ENCODE measurements around the gene MT1G. TPM values are rescaled to one million over a fixed set of nuclear protein-coding genes. Genes with fewer than 3 reads are reported as not detected.
"Not testable (repeated sequence)": the region's sequence is repeated elsewhere in the genome, so short reads cannot be mapped to it uniquely, and the experiment has no call there.

The MT1G gene
- total RNA-seq, 1 experiment from 2014 or later, result not detected

DNA sequence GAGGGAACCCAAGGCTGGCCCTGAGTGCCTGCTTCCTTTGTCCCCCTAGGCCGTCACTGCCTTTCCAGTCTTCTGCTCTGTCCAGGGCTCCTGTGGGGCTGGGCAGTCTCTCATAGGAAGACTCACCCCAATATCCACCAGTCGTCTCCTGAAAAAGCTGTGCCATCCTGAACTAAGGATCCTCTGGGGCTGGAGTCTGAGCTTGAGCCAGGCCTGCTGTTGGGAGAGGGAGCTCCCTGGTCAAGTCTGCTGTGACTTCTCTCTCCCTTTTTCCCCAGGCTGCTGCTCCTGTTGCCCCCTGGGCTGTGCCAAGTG lies 2.7 kb upstream of the MT1G start:
- H3K27ac Mint-ChIP-seq (ENCODE audit: unreplicated experiment), result no peak overlapping the region
- DNase-seq, result no peak
- H3K4me3 Mint-ChIP-seq (ENCODE audit: low read depth, unreplicated experiment), result no peak overlapping the region
- peaks cover 100% of the 10 kb centered on the region for H3K27me3 Mint-ChIP-seq (ENCODE audit: unreplicated experiment)
- no peaks in the 10 kb centered on the region for H3K9me3 Mint-ChIP-seq (ENCODE audit: low read depth, unreplicated experiment)
- no peaks in the 10 kb centered on the region for H3K4me1 Mint-ChIP-seq (ENCODE audit: low read depth, unreplicated experiment)
- no peaks in the 10 kb centered on the region for H3K36me3 Mint-ChIP-seq (ENCODE audit: insufficient read depth, unreplicated experiment)
- intact Hi-C loops (cut with micrococcal nuclease; ENCODE audit: unreplicated experiment), result no loop called here
- CTCF ChIA-PET, result no interaction called here
- TF ChIP-seq, protein P1, sequence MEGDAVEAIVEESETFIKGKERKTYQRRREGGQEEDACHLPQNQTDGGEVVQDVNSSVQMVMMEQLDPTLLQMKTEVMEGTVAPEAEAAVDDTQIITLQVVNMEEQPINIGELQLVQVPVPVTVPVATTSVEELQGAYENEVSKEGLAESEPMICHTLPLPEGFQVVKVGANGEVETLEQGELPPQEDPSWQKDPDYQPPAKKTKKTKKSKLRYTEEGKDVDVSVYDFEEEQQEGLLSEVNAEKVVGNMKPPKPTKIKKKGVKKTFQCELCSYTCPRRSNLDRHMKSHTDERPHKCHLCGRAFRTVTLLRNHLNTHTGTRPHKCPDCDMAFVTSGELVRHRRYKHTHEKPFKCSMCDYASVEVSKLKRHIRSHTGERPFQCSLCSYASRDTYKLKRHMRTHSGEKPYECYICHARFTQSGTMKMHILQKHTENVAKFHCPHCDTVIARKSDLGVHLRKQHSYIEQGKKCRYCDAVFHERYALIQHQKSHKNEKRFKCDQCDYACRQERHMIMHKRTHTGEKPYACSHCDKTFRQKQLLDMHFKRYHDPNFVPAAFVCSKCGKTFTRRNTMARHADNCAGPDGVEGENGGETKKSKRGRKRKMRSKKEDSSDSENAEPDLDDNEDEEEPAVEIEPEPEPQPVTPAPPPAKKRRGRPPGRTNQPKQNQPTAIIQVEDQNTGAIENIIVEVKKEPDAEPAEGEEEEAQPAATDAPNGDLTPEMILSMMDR (IDR thresholded peaks at IDR 0.05; ENCODE audit: unreplicated experiment), result no peak
- BruUV-seq (replicated peaks), result no TSS peak

DNA sequence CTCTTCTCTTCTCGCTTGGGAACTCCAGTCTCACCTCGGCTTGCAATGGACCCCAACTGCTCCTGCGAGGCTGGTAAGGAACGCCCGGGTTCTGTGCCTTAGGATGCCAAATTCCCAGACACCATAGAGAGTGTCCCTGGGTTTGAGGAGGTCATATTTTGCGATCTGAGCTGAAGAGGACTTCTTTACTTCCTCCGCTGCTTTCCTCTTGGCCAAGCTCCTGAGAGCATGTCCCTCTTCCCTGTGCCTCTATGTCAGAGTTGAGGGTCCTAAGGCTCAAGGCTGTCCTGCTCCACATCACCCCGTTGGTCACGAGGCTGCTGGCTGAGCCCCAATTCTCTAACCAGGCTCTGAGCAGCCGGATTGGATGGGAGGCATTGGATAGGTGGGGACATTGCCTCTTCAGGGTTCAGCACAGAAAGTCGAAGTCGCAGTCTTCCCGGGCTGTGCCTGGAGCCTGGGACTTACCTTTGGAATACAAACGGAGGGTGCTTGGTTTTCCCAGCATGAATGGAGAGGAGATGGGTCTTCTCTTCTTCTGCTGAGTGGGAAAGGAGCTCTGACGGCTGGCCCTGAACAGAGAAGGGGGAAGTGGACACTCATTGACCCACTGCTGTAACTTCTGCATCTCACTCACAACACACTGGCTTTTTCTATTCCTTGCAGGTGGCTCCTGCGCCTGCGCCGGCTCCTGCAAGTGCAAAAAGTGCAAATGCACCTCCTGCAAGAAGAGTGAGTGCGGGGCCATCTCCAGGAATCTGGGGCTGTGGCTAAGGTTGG lies 2.2 kb upstream of the MT1G start:
- no peaks in the 10 kb centered on the region for H3K36me3 Mint-ChIP-seq (ENCODE audit: insufficient read depth, unreplicated experiment)
- H3K9me3 Mint-ChIP-seq (ENCODE audit: low read depth, unreplicated experiment), result no peaks in the 10 kb centered on the region
- intact Hi-C loops (cut with micrococcal nuclease; ENCODE audit: unreplicated experiment), result no loop called here
- TF ChIP-seq, protein P1 (IDR thresholded peaks at IDR 0.05; ENCODE audit: unreplicated experiment), result no peak
- H3K4me3 Mint-ChIP-seq (ENCODE audit: low read depth, unreplicated experiment), result no peak overlapping the region
- H3K4me1 Mint-ChIP-seq (ENCODE audit: low read depth, unreplicated experiment), result no peaks in the 10 kb centered on the region
- no peak overlapping the region for H3K27ac Mint-ChIP-seq (ENCODE audit: unreplicated experiment)
- peaks cover 100% of the 10 kb centered on the region for H3K27me3 Mint-ChIP-seq (ENCODE audit: unreplicated experiment)
- CTCF ChIA-PET, result no interaction called here
- BruUV-seq (replicated peaks), result no TSS peak
- DNase-seq, result no peak

DNA sequence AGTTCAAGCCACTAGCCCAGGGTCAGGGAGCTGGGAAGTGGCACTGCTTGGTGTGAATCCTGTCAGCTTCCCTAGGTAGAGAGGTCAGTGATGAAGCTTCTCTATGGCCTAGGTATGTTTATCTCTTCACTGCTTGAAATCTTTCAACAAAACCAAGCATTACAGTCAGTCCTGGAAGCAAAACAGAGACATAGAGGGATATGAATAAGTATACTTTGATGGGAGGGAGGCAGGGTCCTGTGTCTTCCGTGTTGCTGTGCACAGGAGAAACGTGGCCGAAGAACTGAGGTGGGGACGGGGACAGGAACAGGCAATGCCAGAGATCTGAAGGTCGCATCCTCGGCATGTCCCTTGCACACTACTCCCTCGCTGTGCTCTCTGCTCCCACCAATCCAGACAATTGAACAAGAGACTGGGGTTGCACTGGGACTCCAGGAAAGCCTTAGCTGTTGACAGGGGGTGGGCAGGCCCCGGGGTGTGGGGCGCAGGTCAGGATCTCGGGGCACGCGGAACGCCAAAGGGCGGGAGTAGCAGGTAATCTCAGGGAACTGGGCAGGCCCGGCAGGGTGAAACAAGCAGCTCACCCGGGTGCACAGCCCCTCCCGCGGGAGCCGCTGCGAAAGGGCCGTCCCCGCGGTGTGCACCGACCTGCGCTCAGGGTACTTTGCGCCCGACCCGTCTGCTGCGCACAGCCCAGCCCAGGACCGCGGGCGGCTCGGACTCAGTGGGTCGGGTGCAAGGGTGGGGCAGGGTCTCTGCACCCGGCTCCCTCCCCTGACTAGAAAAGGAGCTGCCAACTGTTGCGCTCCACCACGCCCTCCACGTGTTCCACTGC lies 1.4 kb upstream of the MT1G start, which contains the start of gene MT1H:
MT1H (plus strand) TSS at position 810 of the 835 bp plus-strand sequence. CDS start 71 bp downstream, outside the sequence.
- Mint-ChIP-seq H3K27me3 (ENCODE audit: unreplicated experiment) (peaks cover 100% of the 10 kb centered on the region), H3K27ac (ENCODE audit: unreplicated experiment) (no peak within 1 kb of the TSS), H3K36me3 (ENCODE audit: insufficient read depth, unreplicated experiment) (no peaks in the 10 kb centered on the region), H3K4me3 (ENCODE audit: low read depth, unreplicated experiment) (no peak within 1 kb of the TSS), H3K4me1 (ENCODE audit: low read depth, unreplicated experiment) (no peaks in the 10 kb centered on the region), H3K9me3 (ENCODE audit: low read depth, unreplicated experiment) (no peaks in the 10 kb centered on the region)
- no TSS peak for BruUV-seq (replicated peaks)
- DNase-seq, result no peak
- intact Hi-C loops (cut with micrococcal nuclease; ENCODE audit: unreplicated experiment), result no loop called here
- CTCF ChIA-PET, result interaction anchor here (0.8 kb wide), 1 partner anchor 9 kb away, joined by 3 read pairs; no protein-coding TSS in a partner anchor
- TF ChIP-seq, protein P1 (IDR thresholded peaks at IDR 0.05; ENCODE audit: unreplicated experiment), result no peak

DNA sequence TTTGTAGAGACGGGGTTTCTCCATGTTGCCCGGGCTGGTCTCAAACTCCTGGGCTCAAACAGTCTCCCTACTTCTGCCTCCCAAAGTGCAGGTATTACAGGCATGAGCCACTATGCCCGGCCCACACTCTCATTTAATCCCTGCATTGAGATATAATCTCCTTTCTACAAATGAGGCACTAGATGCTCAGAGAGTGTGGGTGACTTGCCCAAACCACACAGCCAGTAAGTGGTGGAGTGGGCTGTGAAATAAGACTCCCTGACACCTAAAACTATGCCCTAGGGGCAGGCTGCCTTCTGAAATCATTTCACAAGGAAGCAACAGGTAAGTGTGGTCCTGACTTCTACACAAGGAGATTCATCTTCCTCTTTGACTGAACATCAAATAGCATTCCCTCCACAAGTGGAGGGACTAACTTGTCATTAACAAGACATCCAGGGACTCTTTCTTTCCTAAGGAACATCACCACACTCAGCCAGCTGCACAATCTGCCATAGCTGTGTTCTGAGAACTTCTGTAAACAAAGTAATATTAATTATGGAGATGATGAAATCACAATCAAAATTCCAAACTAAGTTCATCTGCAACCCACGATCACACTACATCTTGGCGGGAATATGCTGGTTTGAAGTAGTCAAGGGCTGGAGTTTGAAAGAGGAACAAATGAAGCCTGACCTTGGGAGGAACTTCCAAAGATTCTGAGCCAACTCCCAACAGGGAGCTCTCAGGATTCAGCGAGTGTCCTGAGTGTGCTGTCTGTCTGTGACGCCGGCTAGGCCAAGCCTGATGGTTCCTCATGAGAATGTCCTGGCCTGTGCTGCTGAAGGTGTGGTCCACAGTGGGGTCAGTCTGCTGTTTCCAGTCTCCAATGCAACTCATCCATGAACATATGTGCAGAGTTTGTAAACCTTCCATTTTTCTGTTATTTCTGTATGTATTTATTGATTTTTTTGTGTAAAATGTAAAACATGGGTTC lies 2.3 kb downstream of the MT1G start:
- H3K4me3 Mint-ChIP-seq (ENCODE audit: low read depth, unreplicated experiment); H3K27ac Mint-ChIP-seq (ENCODE audit: unreplicated experiment); BruUV-seq (replicated peaks); CTCF ChIA-PET; intact Hi-C loops (cut with micrococcal nuclease; ENCODE audit: unreplicated experiment); DNase-seq; H3K4me1 Mint-ChIP-seq (ENCODE audit: low read depth, unreplicated experiment); H3K36me3 Mint-ChIP-seq (ENCODE audit: insufficient read depth, unreplicated experiment); H3K9me3 Mint-ChIP-seq (ENCODE audit: low read depth, unreplicated experiment): not testable (repeated sequence)
- peaks cover 99% of the 10 kb centered on the region for H3K27me3 Mint-ChIP-seq (ENCODE audit: unreplicated experiment)
